ENCODE data around the gene GSTO1.

GSTO1 gene

GRCh38 chr10:104314591-104315485, 60.1 kb downstream of the GSTO1 start:
- H3K4me3 ChIP-seq, result no peak overlapping the region
- H3K36me3 ChIP-seq, result peaks cover 30 to 47% (median 41%) of the 10 kb centered on the region in 3 donors
- peaks cover 3 to 64% (median 47%) of the 10 kb centered on the region in 4 donors for H3K4me1 ChIP-seq
- no peaks in the 10 kb centered on the region for H3K9me3 ChIP-seq
- intact Hi-C loops (cut with DNase I; ENCODE audit: low total_unique reads), result no loop called here
- no peak for DNase-seq
- no peaks in the 10 kb centered on the region for H3K27me3 ChIP-seq
- H3K27ac ChIP-seq, result no peak overlapping the region
- no peak for TF ChIP-seq CTCF (IDR thresholded peaks at IDR 0.05)

GRCh38 chr10:104315486-104315921, 60.8 kb downstream of the GSTO1 start:
- peaks cover 30 to 47% (median 41%) of the 10 kb centered on the region in 3 donors for H3K36me3 ChIP-seq
- intact Hi-C loops (cut with DNase I; ENCODE audit: low total_unique reads), result no loop called here
- no peak for TF ChIP-seq CTCF (IDR thresholded peaks at IDR 0.05)
- no peaks in the 10 kb centered on the region for H3K27me3 ChIP-seq
- H3K4me3 ChIP-seq, result no peak overlapping the region
- H3K4me1 ChIP-seq, result peaks cover 3 to 64% (median 47%) of the 10 kb centered on the region in 4 donors
- no peak overlapping the region for H3K27ac ChIP-seq
- H3K9me3 ChIP-seq, result no peaks in the 10 kb centered on the region
- DNase-seq, result no peak

GRCh38 chr10:104316321-104317099, 61.8 kb downstream of the GSTO1 start:
- Histone ChIP-seq H3K36me3 (peaks cover 30 to 44% (median 39%) of the 10 kb centered on the region in 3 donors), H3K9me3 (no peaks in the 10 kb centered on the region), H3K4me1 (peaks cover 3 to 64% (median 51%) of the 10 kb centered on the region in 4 donors), H3K27ac (peak overlapping the region; percentile 66 to 69), H3K4me3 (no peak overlapping the region), H3K27me3 (no peaks in the 10 kb centered on the region)
- peak in 1 of 2 donors; percentile 46 for DNase-seq
- no peak for TF ChIP-seq CTCF (IDR thresholded peaks at IDR 0.05)
- intact Hi-C loops (cut with DNase I; ENCODE audit: low total_unique reads), result no loop called here
